HG03571 (cell line): ENCODE results near the gene NEK10.

Experiments
- ATAC-seq: cut with Tn5 transposase; IDR thresholded peaks from one replicate; pipeline ENCODE4 v1.9.1; 2021; ENCODE audit not compliant: unreplicated experiment

Gene NEK10

DNA sequence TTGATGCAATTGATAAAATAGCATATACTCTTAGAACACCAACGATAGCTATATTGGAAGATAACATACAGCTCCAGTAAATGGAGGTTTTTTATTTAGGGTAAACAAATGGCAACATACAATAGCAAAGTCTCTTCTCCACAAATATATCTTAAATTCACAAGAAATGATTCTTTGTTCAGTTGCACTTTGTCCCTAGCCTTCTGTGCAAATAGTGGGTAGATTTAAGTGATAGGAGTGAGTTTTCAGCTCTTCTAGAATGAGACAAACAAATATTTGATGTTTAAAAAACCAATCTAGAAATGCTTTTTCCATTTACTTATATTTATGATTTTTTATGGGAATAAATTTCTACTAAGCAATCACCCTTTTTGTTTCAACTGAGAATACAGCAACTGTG is 253.8 kb downstream of the NEK10 start:
- ATAC-seq = no peak

DNA sequence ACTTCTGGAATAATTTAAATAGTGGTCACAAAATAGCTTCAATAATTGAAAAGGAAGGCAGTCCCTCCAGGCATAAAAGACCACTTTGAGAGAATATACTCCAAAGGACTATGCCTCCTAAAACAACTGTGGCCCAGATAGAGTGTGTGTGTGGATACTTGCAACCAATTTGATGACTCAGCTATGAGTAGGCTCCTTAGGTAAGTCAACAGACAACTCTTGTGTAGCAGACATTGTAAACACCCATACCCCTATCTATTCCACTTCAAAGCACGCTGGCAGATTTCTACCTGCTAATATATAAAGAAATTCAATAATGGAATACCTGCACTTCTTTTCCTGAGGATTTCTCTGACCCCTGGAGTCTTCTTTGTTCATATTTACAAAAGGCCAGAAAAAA is 254.5 kb downstream of the NEK10 start:
- no peak for ATAC-seq

DNA sequence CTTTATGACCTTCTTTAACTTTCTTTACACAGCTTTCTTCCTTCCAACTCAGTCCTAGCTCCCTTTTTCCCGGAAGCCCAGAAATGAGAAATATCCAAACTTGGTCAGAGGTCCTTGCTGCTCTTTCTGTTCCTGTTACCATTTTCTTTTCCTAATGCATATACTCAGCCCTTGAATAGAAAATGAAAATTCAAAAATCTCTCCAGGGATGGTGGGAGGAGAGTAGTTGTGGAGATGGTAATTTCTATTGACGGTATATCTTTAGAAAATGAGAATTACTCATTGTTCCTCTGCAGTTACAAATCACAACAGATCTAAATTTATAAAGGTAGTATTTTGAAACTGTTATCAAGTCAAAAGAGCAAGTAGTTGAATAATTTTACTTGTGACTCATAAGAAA is 255.1 kb downstream of the NEK10 start:
- ATAC-seq = no peak

DNA sequence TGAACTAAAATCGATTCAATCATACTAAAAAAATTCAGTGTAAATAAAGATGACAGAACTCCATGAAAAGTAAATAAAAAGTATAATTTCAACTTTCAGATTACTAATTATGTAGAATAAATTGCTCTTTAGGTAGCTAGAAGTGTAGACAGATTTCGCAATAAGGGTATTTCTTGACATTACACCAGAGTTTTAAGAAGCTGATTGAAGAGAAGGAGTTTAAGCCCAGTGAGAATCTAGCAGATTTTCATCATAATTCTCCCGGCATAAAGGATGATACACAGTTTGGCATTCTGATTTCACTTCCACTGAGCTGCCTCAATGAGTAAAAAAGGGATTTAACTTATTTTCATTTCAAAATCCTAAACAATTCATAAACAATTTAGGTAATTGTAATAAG is 259.2 kb downstream of the NEK10 start:
- no peak for ATAC-seq

DNA sequence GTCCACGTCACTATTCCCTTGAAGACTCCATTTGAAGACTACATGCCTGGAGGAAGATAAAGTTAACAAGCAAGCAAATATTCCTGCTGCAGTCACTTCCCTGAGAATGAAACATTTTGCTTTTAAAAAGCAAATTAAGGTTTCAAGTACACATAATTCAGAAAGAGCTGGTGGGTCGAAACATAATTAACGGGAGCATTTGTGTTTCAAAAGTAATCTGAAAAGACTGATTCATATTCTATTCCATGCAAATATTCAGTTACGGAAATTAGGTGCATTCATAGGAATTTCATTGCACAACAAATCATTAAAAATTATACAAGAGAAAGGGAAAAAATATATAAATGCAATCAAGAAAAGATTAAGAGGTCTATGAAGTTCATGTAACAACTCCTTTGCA is 260.9 kb downstream of the NEK10 start:
- ATAC-seq = no peak

DNA sequence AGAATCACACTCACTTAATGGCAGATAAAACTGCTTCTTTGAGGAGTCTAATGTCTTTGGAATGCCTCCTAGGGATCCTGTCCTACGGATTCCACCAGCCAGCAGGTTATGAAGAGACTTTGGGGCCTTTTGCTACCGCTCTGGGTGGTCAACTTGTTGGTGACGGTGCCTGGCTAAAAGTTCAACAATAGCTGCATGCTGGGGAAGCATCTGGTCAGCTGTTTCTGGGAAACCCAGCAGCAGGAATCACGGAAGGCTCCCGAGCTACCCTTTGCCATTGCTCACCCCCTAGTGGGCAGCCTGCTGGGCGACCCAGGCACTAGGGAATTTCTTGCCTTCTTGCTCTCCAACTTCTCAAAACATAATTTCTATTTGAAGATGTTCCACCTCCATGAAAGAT is 263.3 kb downstream of the NEK10 start:
- no peak for ATAC-seq

DNA sequence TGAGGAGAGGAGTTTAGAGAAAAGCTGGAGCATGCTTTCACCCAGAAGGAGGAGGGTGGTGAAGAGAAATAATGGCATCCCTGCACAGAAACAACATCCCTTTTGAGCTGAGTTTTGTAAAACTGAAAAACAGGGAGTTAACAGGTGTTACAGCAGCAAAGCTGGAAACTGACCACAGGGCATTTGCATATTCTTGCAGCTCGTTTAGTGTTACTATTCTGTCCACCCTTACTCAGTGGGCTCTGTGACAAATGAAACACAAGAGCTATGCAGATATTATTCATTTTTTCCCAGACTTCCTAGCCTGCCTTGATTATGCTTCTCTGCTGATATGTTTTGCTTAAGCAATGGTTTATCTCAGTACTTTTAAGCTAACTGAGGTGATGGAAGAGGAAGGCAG is 272.0 kb downstream of the NEK10 start:
- ATAC-seq = no peak

DNA sequence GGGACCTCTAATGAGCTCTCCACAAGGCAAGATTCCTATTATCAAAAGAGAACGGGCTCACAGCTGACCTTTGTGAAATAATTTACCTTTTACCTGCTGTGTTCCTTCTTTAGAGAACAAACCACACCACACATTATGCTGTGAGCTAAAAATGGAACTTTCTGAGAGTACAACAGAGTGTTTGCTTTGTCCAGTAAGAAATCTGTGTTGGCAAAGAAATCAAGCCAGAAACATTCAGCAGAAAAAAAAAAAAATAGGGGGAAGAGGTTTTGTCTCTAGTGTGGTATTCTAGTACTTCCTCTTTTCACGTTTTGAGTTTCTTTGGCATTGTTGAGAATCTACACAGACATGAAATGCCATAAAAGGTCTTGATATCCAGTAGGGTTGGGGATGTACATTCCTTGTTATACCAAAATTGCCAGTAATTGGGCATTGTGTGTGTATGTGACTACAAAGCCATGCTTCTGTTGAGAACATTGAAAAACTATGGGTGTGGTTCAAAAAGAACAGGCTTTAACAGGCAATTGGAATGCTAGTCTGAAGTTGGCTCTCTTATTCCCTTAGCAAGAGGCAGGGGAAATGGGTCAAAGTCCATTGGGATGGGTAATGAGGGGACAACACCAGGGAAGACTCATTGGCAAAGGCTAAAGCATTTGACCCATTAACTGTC is 273.5 kb downstream of the NEK10 start:
- no peak for ATAC-seq

DNA sequence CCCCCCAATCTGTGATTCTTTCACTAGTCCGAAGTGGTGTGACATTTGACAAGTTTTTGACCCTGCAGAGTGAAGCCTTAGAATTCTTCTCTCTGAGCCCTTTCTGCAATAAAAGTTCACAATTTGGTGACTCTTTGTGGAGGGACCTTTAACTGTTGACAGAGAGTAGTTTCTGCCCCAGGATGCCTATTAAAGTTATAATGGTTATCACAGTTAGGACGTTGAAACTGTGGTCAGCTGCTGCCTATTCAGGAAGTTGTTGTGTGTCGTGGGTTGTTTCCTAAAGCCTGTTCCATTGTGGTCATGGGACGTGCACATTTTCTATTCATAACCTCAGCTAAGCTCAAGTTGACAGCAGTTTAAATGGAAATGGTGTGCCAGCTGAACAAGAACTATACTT is 274.5 kb downstream of the NEK10 start:
- no peak for ATAC-seq

DNA sequence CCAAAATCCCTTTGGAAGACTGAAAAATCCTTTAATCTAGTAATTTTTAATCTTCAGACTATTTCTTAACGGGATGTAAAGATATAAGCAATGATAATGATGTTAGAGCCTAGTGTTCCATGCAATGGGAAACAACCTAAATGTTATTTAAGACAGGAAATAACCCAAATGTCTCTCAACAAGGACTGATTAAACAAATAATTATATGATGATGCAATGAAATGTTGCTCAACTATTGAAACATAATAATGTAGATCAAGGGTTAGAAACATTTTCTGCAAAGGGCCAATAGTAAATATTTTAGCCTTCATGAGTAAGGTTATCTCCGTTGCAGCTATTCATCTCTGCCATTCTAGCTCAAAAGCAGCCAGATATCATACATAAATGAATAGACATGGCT is 275.4 kb downstream of the NEK10 start:
- ATAC-seq = no peak

DNA sequence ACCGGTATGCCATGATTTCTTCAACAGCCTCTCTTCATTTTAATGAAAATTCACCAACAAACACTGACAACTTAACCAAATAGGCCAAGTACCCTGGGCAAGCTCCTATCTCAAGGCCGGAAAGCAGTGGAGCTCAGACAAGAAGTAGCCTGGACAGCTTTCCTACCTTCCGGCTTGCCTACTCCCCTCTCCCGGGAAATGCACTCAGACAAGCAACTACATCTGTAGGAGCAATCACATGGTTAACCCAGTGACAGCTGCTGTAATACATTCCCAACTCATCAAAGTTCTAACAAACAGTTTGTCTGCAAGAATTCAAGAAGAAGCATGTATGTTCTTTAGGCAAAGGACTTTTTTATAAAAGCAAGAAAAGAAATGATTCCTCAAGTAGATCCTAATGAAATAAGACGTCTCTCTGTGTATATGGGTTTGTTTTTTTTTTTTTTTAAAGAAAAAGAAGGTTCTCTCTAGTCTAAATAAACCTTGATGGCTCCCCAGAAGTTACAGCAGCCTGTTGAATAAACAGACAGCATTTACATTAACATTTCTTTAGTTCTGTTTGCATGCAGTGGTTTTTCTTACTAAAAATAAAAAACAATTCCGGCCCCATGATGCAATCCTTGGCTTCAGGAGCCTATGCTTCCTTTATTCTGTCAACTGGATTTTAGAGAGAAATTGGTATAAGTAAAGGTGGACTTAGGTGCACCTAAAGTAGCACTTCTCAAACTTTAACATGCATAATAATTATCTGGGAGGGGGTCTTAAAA is 278.7 kb downstream of the NEK10 start:
- no peak for ATAC-seq

DNA sequence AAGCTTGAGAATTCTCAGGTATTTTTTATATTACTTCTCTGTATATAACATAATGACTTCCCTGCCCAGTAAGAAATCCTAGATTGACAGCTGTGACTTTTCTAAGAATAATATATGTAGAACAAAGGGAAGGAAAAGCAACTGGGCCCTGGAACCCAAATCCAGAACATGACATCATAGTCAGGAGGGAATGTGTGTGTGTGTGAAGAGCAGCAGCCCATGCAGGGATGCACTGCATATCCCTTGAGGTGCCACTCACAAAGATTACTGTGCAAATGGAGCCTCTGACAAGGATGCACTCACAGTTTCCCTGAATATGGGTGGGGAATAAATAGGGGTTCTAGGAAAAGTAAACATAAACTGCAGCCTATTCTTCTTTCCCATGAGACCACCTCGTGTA is 279.5 kb downstream of the NEK10 start:
- ATAC-seq = no peak

DNA sequence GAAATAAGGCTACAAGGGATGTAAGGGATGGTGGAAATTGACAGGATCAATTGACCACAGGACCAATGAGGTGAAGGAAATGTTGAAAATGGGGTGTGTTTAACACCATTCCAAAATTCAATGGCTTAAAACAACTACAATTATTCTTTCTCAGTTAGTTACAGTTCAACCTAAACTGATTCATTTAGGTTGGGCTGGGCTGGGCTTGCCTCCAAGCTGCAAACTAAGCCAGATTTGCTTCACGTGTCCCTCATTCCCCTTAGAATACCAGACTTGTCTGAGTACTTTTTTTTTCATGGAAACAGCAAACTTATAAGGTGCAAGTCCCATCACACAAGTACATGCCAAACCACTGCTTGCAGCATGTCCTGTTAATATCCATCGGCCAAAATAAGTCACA is 280.1 kb downstream of the NEK10 start:
- ATAC-seq = no peak

DNA sequence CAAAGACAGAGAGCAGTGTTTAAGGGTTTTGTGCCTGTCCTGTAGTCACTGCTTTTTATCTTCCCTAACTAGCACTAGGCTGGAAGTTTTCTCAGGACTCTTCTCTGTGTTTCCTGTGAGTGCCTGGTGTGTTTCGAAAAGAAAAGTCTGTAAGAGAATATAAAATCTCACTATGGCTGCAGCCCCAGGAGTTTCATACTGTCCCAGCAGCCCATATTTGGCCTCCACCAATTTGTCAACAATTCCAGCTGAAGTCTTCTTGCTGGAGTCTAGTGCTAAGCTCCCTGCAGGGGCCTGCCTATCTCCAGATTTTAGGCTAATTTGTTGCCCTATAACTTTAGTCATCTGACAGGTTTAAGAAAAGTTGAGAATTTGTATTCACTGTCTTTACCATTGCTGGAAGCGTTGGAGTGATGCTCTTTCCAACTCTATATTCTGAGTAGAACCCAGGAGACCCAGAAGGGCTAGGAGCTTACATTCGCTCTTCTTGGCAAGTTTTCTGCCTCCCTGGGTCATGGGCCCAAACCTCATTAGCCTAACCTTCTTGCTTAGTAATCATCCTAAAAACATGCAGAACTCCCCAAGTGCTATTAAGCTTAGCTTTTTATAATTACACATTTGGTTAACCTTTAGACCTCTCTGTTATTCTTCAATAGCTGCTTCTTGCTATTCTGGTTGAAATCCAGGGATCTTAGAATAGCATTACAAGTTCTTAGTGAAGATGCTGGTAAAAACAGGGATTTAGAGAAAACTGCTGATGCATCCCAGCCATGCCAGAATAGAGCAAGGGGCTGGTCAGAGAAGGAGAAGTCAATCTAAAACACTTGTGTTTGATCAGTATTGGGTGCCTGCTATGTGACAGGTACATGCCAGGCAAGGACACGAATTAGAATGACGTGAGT is 283.1 kb downstream of the NEK10 start:
- ATAC-seq = no peak

DNA sequence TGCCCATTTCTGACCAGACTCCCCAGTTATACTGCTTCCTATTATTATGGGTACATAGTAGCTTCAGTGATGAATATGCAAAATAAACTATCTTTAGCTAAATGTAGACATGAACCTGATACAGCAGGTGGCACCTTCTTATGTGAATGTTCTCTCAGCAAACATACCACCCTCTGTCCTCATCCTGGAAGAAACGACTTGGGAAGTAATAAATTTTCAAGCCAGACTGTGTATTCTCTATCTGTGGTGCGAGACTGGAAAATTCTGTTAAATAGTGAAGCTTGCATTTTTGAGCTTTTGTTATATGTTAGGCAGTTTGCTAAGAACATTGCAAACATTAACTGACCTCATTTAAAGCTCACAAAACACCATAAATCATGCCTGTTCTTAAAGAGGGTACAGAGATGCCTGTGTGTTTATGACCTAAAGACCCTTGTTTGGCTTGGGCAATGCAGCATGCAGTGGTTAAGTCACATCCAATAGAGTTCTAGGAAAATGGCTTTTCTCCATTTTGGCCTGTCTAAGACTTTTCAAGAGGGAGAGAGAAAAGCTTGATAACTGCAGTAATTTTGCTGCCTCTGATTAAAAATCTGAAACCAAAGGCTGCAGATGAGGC is 287.1 kb downstream of the NEK10 start:
- no peak for ATAC-seq

DNA sequence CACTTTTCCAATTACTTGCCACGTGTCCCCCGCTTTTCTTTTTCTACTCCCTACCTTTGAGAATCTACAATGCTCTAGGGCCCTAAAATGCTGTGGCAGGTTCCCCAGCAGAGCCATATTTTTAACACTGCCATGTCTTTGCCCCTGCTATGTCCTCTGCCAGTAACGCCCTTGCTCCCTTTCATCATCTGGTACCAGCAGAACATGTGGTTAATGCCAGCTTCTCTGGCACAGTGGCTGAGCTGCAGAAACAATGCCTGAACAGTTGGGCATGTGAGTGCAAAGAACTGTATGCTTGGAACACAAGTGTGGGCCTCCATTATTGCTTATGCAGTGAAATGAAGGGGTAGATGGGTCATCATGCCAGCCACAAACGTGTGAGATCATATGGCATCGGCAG is 287.6 kb downstream of the NEK10 start:
- ATAC-seq = no peak

DNA sequence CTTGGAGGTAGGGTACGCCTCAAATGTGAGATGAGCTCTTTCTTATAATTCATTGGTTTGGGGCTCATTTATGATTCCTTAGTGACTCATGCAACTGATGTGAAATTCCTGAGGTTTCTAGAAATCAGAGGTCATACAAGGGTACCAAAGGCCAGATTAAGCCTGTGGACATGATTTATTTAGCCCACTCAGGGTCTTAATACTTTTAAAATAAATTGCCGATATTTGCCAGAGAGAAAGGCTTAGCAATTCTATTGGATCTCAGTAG is 289.0 kb downstream of the NEK10 start:
- ATAC-seq = no peak

DNA sequence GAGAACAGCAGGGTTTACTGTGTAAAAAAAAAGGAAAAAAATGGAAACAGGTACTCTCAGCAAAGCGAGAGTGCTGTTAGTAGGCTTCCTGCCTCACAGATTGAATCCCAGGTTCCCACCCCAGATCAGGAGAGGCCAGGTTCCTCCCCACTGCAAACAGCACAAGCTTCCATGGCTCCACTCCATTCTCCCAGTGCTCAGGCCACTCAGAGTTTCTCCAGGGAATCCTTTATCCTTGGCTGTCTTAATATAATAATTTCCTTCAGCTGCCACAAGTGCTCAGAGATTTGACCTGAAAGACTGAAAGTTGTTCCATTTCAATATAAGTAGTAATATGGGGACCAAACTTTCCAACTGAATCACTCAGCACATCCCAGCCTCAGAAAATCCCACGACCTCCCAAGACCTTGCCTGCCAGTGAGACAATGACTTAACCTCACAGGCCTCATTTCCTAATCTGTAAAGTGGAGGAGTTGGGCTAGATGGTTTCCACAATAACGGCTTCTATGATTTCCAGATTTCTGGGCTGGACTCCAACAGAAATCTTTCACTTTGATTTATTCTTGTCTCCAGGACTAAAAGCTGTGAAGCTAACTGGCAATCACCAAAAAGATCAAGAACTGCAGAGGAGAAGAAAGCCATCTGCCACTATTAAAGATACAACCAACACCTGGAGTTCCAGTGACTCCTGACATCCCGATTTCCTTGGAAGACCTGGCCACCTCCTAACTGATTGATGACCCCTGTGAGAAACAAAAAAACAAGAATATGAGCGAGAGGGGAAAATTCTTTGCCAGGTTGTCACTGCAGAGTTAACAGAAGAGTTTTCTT is 289.5 kb downstream of the NEK10 start:
- ATAC-seq = no peak

DNA sequence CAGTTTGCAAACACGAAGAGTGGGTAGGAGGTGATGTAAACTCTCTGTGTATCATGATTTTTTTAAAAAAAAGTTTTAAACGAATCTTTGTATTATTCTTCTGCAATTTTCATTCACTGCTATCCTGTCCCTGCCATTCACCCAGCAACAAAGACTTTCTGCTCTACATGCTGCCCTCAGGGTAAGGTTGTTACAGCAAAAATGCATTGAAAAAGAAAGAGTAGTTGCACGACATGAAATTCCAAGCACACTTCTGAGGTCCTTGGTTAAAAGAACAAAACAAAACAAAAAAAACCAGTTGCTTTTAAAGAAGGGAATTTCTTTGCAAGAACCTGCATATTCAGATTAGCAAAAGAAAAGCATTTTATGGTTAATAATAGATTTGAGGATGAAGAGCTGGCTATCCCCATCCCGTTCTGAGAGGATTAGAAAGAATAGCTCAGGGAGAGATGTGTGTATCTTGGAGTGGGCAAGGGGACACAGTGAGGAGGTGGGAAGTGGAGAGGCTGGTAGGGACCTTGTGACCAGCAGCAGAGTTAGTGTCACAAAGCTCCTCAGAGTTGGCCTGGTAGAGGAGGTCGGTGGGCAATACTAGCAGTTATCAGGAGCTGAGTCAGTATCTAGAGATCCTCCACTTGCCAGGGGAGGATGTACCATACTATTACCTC is 290.8 kb downstream of the NEK10 start:
- ATAC-seq = no peak
